Activated T-helper 17 cell treated with anti-CD3 and anti-CD28 coated beads, Interleukin-2, amount 50 U/mL, for 72 hours (primary cell): ENCODE results near the gene OR5M10. TPM values are rescaled to one million over a fixed set of nuclear protein-coding genes. Genes with fewer than 3 reads are reported as not detected.
"Not testable (repeated sequence)": the region's sequence is repeated elsewhere in the genome, so short reads cannot be mapped to it uniquely, and the experiment has no call there.

Experiments
- ATAC-seq: fragments of 150-1000 bp; cut with Tn5 transposase; replicated peaks from 2 replicates; pipeline ENCODE4 v1.10.0; 2021; ENCODE audit warnings: mild to moderate bottlenecking, moderate library complexity
- H3K27ac Mint-ChIP-seq: one replicate; pipeline ENCODE4 v1.8.0; 2022; ENCODE audit warnings: mixed read lengths
- H3K27me3 Mint-ChIP-seq: one replicate; pipeline ENCODE4 v1.8.0; 2022; ENCODE audit warnings: mixed read lengths
- H3K36me3 Mint-ChIP-seq: one replicate; pipeline ENCODE4 v1.8.0; 2022; ENCODE audit warnings: low read depth, mild to moderate bottlenecking, mixed read lengths
- H3K4me1 Mint-ChIP-seq: one replicate; pipeline ENCODE4 v1.8.0; 2022; ENCODE audit warnings: mixed read lengths
- H3K4me3 Mint-ChIP-seq: one replicate; pipeline ENCODE4 v1.8.0; 2022; ENCODE audit warnings: mild to moderate bottlenecking, mixed read lengths
- H3K9me3 Mint-ChIP-seq: one replicate; pipeline ENCODE4 v1.8.0; 2022; ENCODE audit warnings: mixed read lengths
- total RNA-seq, 2 donors: library from RNA; stranded (reverse); gene quantifications; one replicate each; pipeline ENCODE4 v1.2.3, GENCODE V29; 2022

OR5M10 gene
- total RNA-seq = not detected

DNA sequence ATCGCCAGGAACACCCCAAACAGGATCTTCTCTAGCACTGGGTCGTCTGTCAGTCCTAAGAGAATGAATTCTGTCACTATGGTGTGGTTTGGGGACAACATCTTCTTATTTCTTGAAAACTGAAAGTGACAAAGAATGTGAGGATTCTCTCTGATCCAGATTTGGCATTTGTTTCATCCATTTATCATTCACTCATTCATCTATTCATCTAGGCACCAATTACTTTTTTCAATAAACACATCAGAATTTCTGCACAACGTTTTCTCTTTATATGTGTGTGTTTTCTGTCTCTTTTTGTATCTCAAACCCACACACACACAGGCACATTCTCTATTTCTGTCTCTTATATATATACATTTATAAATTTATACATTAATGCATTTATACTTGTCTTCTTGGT, at the start of gene OR5M10:
Gene OR5M10, minus strand, starts transcription at position 101 of the 400 bp plus-strand sequence. Its CDS starts 0 bp downstream, at position 101.
- Mint-ChIP-seq H3K9me3 (peaks cover 9% of the 10 kb centered on the region), H3K4me3 (no peak within 1 kb of the TSS), H3K27ac (no peak within 1 kb of the TSS), H3K4me1 (no peaks in the 10 kb centered on the region), H3K27me3 (no peaks in the 10 kb centered on the region), H3K36me3 (no peaks in the 10 kb centered on the region)
- no peak for ATAC-seq

DNA sequence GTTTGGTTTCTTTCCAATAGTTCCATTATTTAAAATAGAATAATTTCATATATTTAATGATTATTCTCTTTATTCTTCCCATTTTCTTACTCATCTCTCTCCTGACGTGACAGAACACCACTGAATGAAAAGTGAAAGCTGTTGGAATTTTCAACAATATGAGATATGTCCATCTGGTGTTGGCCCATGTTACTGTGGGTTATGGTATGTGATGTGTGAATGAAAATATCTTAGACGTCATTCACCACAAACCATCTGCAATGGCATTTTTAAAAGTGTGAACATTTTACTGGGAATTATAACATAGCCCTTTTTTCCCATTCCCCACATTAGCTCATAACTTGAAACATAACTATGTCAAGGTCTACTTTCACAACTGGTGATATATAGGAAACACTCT, 48.4 kb upstream of the OR5M10 start:
- no peaks in the 10 kb centered on the region for H3K4me1 Mint-ChIP-seq
- H3K36me3 Mint-ChIP-seq = no peaks in the 10 kb centered on the region
- no peak for ATAC-seq
- peaks cover 8% of the 10 kb centered on the region for H3K9me3 Mint-ChIP-seq
- H3K4me3 Mint-ChIP-seq = no peak overlapping the region
- H3K27me3 Mint-ChIP-seq = no peaks in the 10 kb centered on the region
- H3K27ac Mint-ChIP-seq = no peak overlapping the region

DNA sequence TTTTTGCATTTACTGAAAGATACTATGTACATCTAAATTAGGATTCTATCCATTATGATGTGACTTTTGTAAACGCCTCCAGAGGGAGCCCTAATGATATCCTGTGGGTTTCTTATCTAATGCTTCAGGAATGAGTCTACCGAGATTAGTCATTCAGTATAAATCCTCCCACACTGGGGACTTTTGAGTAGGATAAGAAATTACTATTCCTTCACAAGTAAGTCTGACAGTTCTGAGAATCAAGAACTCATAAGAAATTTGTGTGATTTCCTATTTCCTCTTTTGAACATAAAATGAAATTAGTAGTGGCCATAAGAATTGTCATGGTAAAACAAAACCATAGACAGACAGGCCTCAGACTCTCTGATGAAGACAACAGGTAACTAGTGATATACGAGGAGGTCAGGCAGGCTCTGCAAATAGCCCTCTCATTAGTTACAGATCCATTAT, 47.2 kb upstream of the OR5M10 start:
- peaks cover 12% of the 10 kb centered on the region for H3K9me3 Mint-ChIP-seq
- H3K36me3 Mint-ChIP-seq = no peaks in the 10 kb centered on the region
- no peak overlapping the region for H3K4me3 Mint-ChIP-seq
- no peak overlapping the region for H3K27ac Mint-ChIP-seq
- no peaks in the 10 kb centered on the region for H3K27me3 Mint-ChIP-seq
- no peaks in the 10 kb centered on the region for H3K4me1 Mint-ChIP-seq
- peak; percentile 49 for ATAC-seq

DNA sequence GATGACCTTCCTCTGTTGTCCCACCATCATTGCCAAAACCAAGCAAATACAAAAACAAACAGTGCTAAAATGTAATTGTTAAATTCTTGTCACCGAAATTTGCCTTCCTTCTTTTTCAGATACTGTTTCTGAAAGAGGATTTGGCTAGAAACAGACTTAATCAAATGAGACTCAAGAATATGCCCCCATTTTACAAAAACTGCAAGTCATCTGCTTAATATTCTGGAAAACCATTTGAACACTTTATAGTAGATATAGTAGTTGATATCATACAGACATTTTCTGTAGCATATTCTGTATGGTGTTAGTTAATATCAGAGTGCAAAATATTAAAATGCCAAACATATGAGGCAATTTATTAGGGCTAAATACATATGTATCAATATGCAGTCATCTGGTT, 33.7 kb upstream of the OR5M10 start:
- ATAC-seq = no peak
- H3K27ac Mint-ChIP-seq = no peak overlapping the region
- peaks cover 8% of the 10 kb centered on the region for H3K9me3 Mint-ChIP-seq
- no peak overlapping the region for H3K4me3 Mint-ChIP-seq
- H3K4me1 Mint-ChIP-seq = no peaks in the 10 kb centered on the region
- no peaks in the 10 kb centered on the region for H3K36me3 Mint-ChIP-seq
- no peaks in the 10 kb centered on the region for H3K27me3 Mint-ChIP-seq

DNA sequence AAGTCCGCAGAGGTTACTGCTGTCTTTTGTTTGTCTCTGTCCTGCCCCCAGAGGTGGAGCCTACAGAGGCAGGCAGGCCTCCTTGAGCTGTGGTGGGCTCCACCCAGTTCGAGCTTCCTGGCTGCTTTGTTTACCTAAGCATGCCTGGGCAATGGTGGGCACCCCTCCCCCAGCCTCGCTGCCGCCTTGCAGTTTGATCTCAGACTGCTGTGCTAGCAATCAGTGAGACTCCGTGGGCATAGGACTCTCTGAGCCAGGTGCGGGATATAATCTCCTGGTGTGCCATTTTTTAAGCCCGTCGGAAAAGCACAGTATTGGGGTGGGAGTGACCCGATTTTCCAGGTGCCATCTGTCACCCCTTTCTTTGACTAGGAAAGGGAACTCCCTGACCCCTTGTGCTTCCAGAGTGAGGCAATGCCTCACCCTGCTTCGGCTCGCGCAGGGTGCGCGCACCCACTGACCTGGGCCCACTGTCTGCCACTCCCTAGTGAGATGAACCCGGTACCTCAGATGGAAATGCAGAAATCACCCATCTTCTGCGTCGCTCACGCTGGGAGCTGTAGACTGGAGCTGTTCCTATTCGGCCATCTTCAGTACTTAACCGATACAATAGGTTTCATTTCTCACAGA, 14.7 kb upstream of the OR5M10 start:
- H3K4me1 Mint-ChIP-seq, H3K27ac Mint-ChIP-seq, H3K4me3 Mint-ChIP-seq, H3K9me3 Mint-ChIP-seq, H3K36me3 Mint-ChIP-seq, H3K27me3 Mint-ChIP-seq, ATAC-seq: not testable (repeated sequence)

DNA sequence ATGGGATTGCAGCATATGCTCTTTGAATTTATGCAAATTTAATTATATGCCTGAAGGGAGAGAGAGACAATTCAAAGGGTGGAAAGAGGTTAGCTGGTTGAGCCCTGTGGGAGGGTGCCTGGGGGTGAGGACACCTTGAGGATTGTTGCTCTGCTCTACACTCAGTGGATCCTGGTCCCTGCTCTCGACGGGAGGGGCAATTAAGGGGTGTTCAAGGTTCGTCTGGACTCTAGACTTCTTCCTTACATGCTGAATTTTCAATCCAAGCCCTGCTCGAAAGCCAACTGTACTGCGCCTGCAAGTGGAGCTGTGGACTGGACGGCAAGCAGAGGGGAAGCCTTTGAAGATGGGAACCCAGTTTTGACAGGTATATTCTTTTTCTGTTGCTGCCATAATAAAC, 18.9 kb downstream of the OR5M10 start:
- ATAC-seq = no peak
- Mint-ChIP-seq H3K9me3 (peaks cover 7% of the 10 kb centered on the region), H3K27ac (no peak overlapping the region), H3K4me1 (no peaks in the 10 kb centered on the region), H3K27me3 (no peaks in the 10 kb centered on the region), H3K36me3 (no peaks in the 10 kb centered on the region), H3K4me3 (no peak overlapping the region)

DNA sequence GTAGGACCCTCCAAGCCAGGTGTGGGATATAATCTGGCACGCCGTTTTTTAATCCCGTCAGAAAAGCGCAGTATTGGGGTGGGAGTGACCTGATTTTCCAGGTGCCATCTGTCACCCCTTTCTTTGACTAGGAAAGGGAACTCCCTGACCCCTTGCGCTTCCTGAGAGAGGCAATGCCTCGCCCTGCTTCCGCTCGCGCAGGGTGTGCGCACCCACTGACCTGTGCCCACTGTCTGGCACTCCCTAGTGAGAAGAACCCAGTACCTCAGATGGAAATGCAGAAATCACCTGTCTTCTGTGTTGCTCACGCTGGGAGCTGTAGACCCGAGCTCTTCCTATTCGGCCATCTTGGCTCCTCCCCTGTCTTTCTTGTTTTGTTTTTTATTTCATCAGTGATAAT, 22.8 kb downstream of the OR5M10 start:
- ATAC-seq, H3K36me3 Mint-ChIP-seq, H3K27ac Mint-ChIP-seq, H3K4me1 Mint-ChIP-seq, H3K4me3 Mint-ChIP-seq, H3K9me3 Mint-ChIP-seq, H3K27me3 Mint-ChIP-seq: not testable (repeated sequence)

DNA sequence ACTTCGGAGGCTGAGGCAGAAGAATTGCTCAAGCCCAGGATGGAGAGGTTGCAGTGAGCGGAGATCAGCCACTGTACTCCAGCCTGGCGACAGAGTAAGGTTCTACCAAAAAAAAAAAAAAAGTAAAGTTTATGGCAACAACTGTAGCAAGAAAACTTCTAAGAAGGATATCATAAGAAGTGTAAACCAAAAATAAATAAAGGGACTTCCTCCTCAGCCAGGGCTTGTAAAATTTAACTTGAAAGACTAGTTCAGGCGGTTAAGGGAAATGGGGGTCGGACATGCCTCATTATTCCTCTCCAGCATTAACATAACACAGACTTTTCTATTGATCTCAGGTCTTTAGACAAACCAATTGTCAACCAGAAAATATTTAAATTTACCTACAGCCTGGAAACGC, 32.0 kb downstream of the OR5M10 start:
- Mint-ChIP-seq H3K27me3 (no peaks in the 10 kb centered on the region), H3K9me3 (peaks cover 20% of the 10 kb centered on the region), H3K27ac (no peak overlapping the region), H3K36me3 (no peaks in the 10 kb centered on the region), H3K4me1 (no peaks in the 10 kb centered on the region), H3K4me3 (no peak overlapping the region)
- no peak for ATAC-seq

DNA sequence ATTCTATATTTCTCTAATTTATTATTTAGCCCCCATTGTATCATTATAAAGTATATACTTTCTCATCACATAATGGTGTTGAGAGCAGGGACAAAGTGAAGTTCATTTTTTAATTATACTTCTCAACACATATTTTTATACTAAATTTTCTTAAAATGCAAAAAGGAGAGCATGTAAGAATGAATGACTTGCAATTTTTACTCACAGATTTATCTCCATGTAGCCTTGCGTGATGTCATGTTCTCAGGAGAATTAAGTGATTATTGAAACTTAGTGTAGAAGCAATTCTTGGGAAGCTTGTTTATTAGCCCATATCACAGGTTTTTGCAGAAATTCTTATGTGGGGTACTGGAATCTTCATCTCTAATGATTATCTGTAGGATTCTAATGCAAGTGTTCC, 33.8 kb downstream of the OR5M10 start:
- Mint-ChIP-seq H3K36me3 (no peaks in the 10 kb centered on the region), H3K9me3 (peaks cover 21% of the 10 kb centered on the region), H3K27ac (no peak overlapping the region), H3K27me3 (no peaks in the 10 kb centered on the region), H3K4me1 (no peaks in the 10 kb centered on the region), H3K4me3 (no peak overlapping the region)
- ATAC-seq = no peak

DNA sequence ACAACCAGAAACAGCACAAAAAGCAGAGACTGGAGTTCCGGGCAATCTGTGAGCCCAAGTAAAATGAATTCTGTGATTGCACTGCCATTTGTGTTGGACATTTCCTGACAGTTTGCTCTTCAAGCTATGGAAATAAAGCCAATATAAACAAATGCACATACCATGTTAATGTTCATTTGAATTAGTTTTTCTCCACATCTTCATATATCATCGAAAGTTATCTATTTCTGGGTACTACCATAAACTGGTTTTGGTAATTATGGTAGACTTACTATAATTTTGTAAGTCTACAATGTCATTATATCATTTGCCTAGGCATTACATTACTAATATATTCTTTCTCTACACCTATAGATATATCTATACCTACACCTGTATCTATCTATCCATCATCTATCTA, 34.4 kb downstream of the OR5M10 start, which contains the start of gene OR5M11:
Gene OR5M11, minus strand, starts transcription at position 101 of the 400 bp plus-strand sequence. Its CDS starts 0 bp downstream, at position 101.
- H3K9me3 Mint-ChIP-seq = peaks cover 26% of the 10 kb centered on the region
- no peaks in the 10 kb centered on the region for H3K36me3 Mint-ChIP-seq
- H3K27me3 Mint-ChIP-seq = no peaks in the 10 kb centered on the region
- ATAC-seq = no peak
- H3K27ac Mint-ChIP-seq = no peak within 1 kb of the TSS
- H3K4me3 Mint-ChIP-seq = no peak within 1 kb of the TSS
- no peaks in the 10 kb centered on the region for H3K4me1 Mint-ChIP-seq

DNA sequence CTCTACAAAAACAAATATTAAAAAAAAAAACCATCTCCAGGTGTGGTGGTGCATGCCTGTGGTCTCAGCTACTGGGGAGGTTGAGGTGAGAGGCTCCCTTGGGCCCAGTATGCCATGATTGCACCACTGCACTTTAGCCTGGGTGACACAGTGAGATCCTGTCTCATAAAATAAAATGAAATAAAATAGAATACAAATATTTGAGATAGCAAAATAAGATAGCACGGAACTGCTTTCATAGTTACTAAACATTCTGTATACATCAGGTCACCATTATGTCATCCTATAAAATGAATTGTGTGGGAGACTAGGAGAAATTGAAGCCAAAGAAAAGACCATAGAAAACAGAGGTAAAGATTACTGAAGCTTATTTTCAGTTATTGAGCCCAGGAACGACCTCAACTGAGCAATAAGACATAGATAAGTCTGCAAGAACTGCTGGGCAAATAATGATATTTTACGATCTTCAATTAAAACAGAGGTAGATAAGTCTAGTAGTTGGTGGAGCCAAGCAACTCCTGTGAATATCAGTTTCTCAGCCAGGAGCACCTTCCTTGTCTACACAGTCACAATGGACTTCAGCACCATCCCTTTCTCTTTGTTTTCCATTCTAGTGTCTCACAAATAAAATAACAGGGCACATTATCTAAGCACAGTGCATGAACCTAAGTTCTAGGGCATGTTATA, 44.3 kb downstream of the OR5M10 start:
- Mint-ChIP-seq H3K27ac (no peak overlapping the region), H3K27me3 (no peaks in the 10 kb centered on the region), H3K4me1 (no peaks in the 10 kb centered on the region), H3K36me3 (no peaks in the 10 kb centered on the region), H3K4me3 (no peak overlapping the region), H3K9me3 (peaks cover 24% of the 10 kb centered on the region)
- no peak for ATAC-seq

DNA sequence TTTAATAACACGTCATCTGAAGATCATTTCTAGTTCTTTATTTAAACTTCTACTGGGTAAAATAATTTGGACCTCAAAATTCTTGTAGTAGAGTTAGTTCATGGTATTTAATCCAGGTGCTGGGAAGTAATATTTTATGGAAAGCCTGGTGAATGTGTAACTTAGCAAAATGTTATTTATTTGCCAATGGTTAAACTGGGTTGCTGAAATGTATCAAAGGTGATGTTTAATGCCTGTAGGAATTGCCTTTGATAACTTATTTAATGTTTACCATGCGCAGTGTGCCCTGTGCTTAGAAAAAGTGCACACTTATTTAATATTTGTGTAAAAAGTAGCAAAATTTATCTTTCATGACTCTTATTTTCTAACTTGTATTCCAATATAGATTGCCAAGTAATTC, 45.7 kb downstream of the OR5M10 start:
- Mint-ChIP-seq H3K27me3 (no peaks in the 10 kb centered on the region), H3K4me1 (no peaks in the 10 kb centered on the region), H3K36me3 (no peaks in the 10 kb centered on the region), H3K4me3 (no peak overlapping the region), H3K9me3 (peaks cover 25% of the 10 kb centered on the region), H3K27ac (no peak overlapping the region)
- no peak for ATAC-seq

Other genes with a start within 250 kb of the OR5M10 start
- gene OR8K1, start 231.7 kb downstream of the OR5M10 start, total RNA-seq = not detected
- gene OR8J1, start 223.4 kb downstream of the OR5M10 start, total RNA-seq = not detected
- not detected for gene OR8U1, start 202.1 kb downstream of the OR5M10 start, total RNA-seq
- not detected for gene OR5AL1, start 165.0 kb downstream of the OR5M10 start, total RNA-seq
- not detected for gene OR5M3, start 104.4 kb downstream of the OR5M10 start, total RNA-seq
- not detected for gene OR5M8, start 86.4 kb downstream of the OR5M10 start, total RNA-seq
- not detected for gene OR5M11, start 34.5 kb downstream of the OR5M10 start, total RNA-seq
- gene OR5M1, start 37.2 kb upstream of the OR5M10 start, total RNA-seq = not detected
- gene OR5AP2, start 64.7 kb upstream of the OR5M10 start, total RNA-seq = not detected
- gene OR5AR1, start 86.0 kb upstream of the OR5M10 start, total RNA-seq = not detected
- gene OR9G1, start 121.4 kb upstream of the OR5M10 start, total RNA-seq = not detected
- not detected for gene OR9G4, start 171.0 kb upstream of the OR5M10 start, total RNA-seq